HEK293 (cell line): ENCODE results near the gene CRMP1.

ENCODE experiments used
- CTCF ChIA-PET: fragments of 350-600 bp; formaldehyde crosslinking; extraction: SDS; loops from one replicate; lab custom pipeline; 2021; ENCODE audit warnings: antibody characterized with exemption; lab: Yijun Ruan, JAX
- POLR2A ChIA-PET: fragments of 300-600 bp; formaldehyde crosslinking; extraction: SDS; loops from one replicate; lab custom pipeline; 2020; ENCODE audit warnings: antibody characterized with exemption, inconsistent platforms; lab: Yijun Ruan, JAX
- H3K27ac ChIP-seq: fragments of 200-500 bp; sonication (Bioruptor generic); 2 replicates; pipeline ENCODE4 v1.5.1; 2014; ENCODE audit warnings: low read depth, low read length, control low read depth, inconsistent platforms; ENCODE audit errors: extremely low read depth
- H3K36me3 ChIP-seq, 2 experiments: fragments of 200-500 bp in 1 of 2; sonication (Bioruptor generic) in 1 of 2; 1 replicate in 1 of 2; 2 replicates in 1 of 2; pipeline ENCODE4 v1.5.1; 2014 to 2017; ENCODE audit warnings: inconsistent platforms in 2 of 2, low read length in 2 of 2; ENCODE audit not compliant: control insufficient read depth in 2 of 2, insufficient read depth in 1 of 2
- H3K4me1 ChIP-seq: fragments of 200-500 bp; sonication (Bioruptor generic); 2 replicates; pipeline ENCODE4 v1.5.1; 2014; ENCODE audit warnings: mild to moderate bottlenecking, low read length, inconsistent platforms; ENCODE audit not compliant: control insufficient read depth, insufficient read depth
- H3K4me3 ChIP-seq: 2 replicates; pipeline ENCODE4 v1.5.1; 2011; ENCODE audit warnings: low read depth, mild to moderate bottlenecking, control low read depth, low read length, moderate library complexity
- H3K9me3 ChIP-seq: fragments of 200-500 bp; sonication (Bioruptor generic); 2 replicates; pipeline ENCODE4 v1.5.1; 2014; ENCODE audit warnings: low read depth, low read length, inconsistent platforms; ENCODE audit not compliant: control insufficient read depth, insufficient read depth
- GFI1B ChIP-seq: fragments of 450-650 bp; formaldehyde crosslinking; IDR thresholded peaks from 2 replicates; pipeline ENCODE4 v1.5.1; 2016; ENCODE audit warnings: missing biosample characterization, missing genetic modification characterization
- IKZF3 ChIP-seq: fragments of 450-650 bp; IDR thresholded peaks from 2 replicates; pipeline ENCODE4 v1.5.0; 2018; ENCODE audit warnings: missing biosample characterization, mild to moderate bottlenecking, missing genetic modification characterization, moderate library complexity
- PRDM1 ChIP-seq: fragments of 450-650 bp; formaldehyde crosslinking; IDR thresholded peaks from 2 replicates; pipeline ENCODE4; 2016; ENCODE audit warnings: missing biosample characterization, missing genetic modification characterization
- PRDM10 ChIP-seq: fragments of 450-650 bp; formaldehyde crosslinking; IDR thresholded peaks from 2 replicates; pipeline ENCODE4 v1.5.1; 2016; ENCODE audit warnings: missing biosample characterization, missing genetic modification characterization
- REPIN1 ChIP-seq: fragments of 450-650 bp; formaldehyde crosslinking; IDR thresholded peaks from 2 replicates; pipeline ENCODE4 v1.5.1; 2017; ENCODE audit warnings: missing biosample characterization, missing genetic modification characterization, low read depth
- SP3 ChIP-seq: fragments of 450-650 bp; formaldehyde crosslinking; IDR thresholded peaks from 2 replicates; pipeline ENCODE4 v1.5.1; 2016; ENCODE audit warnings: missing biosample characterization, missing genetic modification characterization
- ZBTB7A ChIP-seq: fragments of 450-650 bp; formaldehyde crosslinking; IDR thresholded peaks from 2 replicates; pipeline ENCODE4 v1.5.1; 2016; ENCODE audit warnings: low read depth, missing biosample characterization, missing genetic modification characterization
- ZFHX2 ChIP-seq: fragments of 450-650 bp; formaldehyde crosslinking; conservative IDR thresholded peaks from 2 replicates; pipeline ENCODE4 v1.5.1; 2016; ENCODE audit warnings: missing biosample characterization, missing genetic modification characterization
- ZFP37 ChIP-seq: fragments of 450-650 bp; formaldehyde crosslinking; IDR thresholded peaks from 2 replicates; pipeline ENCODE4 v1.5.1; 2016; ENCODE audit warnings: missing biosample characterization, missing genetic modification characterization
- ZNF157 ChIP-seq: fragments of 450-650 bp; formaldehyde crosslinking; IDR thresholded peaks from 2 replicates; pipeline ENCODE4 v1.5.1; 2016; ENCODE audit warnings: missing biosample characterization, missing genetic modification characterization
- ZNF202 ChIP-seq: fragments of 450-650 bp; formaldehyde crosslinking; IDR thresholded peaks from 2 replicates; pipeline ENCODE4 v1.5.1; 2016; ENCODE audit warnings: missing biosample characterization, missing genetic modification characterization, borderline replicate concordance
- ZNF280D ChIP-seq: fragments of 450-650 bp; formaldehyde crosslinking; IDR thresholded peaks from 2 replicates; pipeline ENCODE4 v1.5.1; 2016; ENCODE audit warnings: missing biosample characterization, missing genetic modification characterization
- ZNF558 ChIP-seq: fragments of 450-650 bp; formaldehyde crosslinking; IDR thresholded peaks from 2 replicates; pipeline ENCODE4 v1.5.1; 2016; ENCODE audit warnings: missing biosample characterization, missing genetic modification characterization
- ZNF561 ChIP-seq: fragments of 450-650 bp; IDR thresholded peaks from 2 replicates; pipeline ENCODE4 v1.5.1; 2018; ENCODE audit warnings: missing biosample characterization, missing genetic modification characterization, borderline replicate concordance
- ZNF707 ChIP-seq: fragments of 450-650 bp; formaldehyde crosslinking; IDR thresholded peaks from 2 replicates; pipeline ENCODE4 v1.5.1; 2016; ENCODE audit warnings: missing biosample characterization, missing genetic modification characterization
- ZSCAN30 ChIP-seq: fragments of 450-650 bp; IDR thresholded peaks from 2 replicates; pipeline ENCODE4 v1.5.1; 2018; ENCODE audit warnings: missing biosample characterization, mild to moderate bottlenecking, missing genetic modification characterization, moderate library complexity
- TF ChIP-seq, protein P1 (sequence below): fragments of 450-650 bp; IDR thresholded peaks from 2 replicates; pipeline ENCODE4 v1.5.1; 2018; ENCODE audit warnings: missing biosample characterization, mild to moderate bottlenecking, missing genetic modification characterization
- TF ChIP-seq, protein P2 (sequence below): fragments of 450-650 bp; formaldehyde crosslinking; IDR thresholded peaks from 2 replicates; pipeline ENCODE4 v1.5.1; 2016; ENCODE audit warnings: missing biosample characterization, missing genetic modification characterization
- TF ChIP-seq, protein P3 (sequence below): fragments of 450-650 bp; formaldehyde crosslinking; IDR thresholded peaks from 2 replicates; pipeline ENCODE4 v1.5.1; 2016; ENCODE audit warnings: missing biosample characterization, missing genetic modification characterization

Gene CRMP1

DNA sequence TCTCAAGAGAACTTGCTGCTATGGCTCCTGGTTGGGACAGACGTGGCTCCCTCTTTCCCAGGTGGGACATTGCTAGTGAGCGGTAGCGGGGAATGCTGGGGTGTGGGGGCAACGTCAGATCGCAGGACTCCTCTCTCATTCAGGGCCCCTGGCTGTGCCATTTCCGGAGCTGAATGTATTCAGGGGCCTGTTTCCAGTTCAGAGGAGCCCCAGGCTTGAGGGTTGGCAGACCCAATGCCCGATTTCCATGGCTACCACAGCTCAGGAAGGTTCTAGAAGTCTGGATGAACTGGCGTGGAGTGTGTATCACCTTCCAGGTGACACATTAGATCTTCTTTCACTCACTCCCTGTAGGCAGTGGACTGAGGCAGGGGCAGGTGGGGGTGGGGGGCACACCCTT lies 26.2 kb upstream of the CRMP1 start:
- TF ChIP-seq, protein P1, sequence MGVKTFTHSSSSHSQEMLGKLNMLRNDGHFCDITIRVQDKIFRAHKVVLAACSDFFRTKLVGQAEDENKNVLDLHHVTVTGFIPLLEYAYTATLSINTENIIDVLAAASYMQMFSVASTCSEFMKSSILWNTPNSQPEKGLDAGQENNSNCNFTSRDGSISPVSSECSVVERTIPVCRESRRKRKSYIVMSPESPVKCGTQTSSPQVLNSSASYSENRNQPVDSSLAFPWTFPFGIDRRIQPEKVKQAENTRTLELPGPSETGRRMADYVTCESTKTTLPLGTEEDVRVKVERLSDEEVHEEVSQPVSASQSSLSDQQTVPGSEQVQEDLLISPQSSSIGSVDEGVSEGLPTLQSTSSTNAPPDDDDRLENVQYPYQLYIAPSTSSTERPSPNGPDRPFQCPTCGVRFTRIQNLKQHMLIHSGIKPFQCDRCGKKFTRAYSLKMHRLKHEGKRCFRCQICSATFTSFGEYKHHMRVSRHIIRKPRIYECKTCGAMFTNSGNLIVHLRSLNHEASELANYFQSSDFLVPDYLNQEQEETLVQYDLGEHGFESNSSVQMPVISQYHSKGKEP (tag by site-specific recombination) = no peak
- no peak for TF ChIP-seq ZNF202 (tag by site-specific recombination)
- no peak for TF ChIP-seq PRDM1 (tag by site-specific recombination)
- TF ChIP-seq ZNF561 (tag by site-specific recombination) = no peak
- no peak for TF ChIP-seq ZNF558 (tag by site-specific recombination)
- no peak for TF ChIP-seq ZFP37 (tag by site-specific recombination)
- TF ChIP-seq ZNF707 = no peak
- no peak for TF ChIP-seq PRDM10 (tag by site-specific recombination)
- TF ChIP-seq ZFHX2 (tag by site-specific recombination) = no peak
- TF ChIP-seq ZNF157 = no peak
- no peak for TF ChIP-seq ZBTB7A (tag by site-specific recombination)
- TF ChIP-seq, protein P2, sequence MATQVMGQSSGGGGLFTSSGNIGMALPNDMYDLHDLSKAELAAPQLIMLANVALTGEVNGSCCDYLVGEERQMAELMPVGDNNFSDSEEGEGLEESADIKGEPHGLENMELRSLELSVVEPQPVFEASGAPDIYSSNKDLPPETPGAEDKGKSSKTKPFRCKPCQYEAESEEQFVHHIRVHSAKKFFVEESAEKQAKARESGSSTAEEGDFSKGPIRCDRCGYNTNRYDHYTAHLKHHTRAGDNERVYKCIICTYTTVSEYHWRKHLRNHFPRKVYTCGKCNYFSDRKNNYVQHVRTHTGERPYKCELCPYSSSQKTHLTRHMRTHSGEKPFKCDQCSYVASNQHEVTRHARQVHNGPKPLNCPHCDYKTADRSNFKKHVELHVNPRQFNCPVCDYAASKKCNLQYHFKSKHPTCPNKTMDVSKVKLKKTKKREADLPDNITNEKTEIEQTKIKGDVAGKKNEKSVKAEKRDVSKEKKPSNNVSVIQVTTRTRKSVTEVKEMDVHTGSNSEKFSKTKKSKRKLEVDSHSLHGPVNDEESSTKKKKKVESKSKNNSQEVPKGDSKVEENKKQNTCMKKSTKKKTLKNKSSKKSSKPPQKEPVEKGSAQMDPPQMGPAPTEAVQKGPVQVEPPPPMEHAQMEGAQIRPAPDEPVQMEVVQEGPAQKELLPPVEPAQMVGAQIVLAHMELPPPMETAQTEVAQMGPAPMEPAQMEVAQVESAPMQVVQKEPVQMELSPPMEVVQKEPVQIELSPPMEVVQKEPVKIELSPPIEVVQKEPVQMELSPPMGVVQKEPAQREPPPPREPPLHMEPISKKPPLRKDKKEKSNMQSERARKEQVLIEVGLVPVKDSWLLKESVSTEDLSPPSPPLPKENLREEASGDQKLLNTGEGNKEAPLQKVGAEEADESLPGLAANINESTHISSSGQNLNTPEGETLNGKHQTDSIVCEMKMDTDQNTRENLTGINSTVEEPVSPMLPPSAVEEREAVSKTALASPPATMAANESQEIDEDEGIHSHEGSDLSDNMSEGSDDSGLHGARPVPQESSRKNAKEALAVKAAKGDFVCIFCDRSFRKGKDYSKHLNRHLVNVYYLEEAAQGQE (tag by site-specific recombination) = no peak
- TF ChIP-seq ZSCAN30 (tag by site-specific recombination) = no peak
- TF ChIP-seq GFI1B (tag by site-specific recombination) = no peak
- no peaks in the 10 kb centered on the region for H3K4me1 ChIP-seq
- H3K36me3 ChIP-seq = no peaks in the 10 kb centered on the region
- no peak overlapping the region for H3K27ac ChIP-seq
- ChIA-PET CTCF (no interaction called here), POLR2A (no interaction called here)
- no peak overlapping the region for H3K4me3 ChIP-seq
- H3K9me3 ChIP-seq = no peaks in the 10 kb centered on the region

GRCh38 chr4:5918331-5918985 lies 25.6 kb upstream of the CRMP1 start:
- H3K9me3 ChIP-seq = no peaks in the 10 kb centered on the region
- CTCF ChIA-PET = no interaction called here
- no peaks in the 10 kb centered on the region for H3K4me1 ChIP-seq
- H3K36me3 ChIP-seq = no peaks in the 10 kb centered on the region
- POLR2A ChIA-PET = no interaction called here
- no peak overlapping the region for H3K27ac ChIP-seq
- TF ChIP-seq REPIN1 (tag by site-specific recombination) (no peak), IKZF3 (tag by site-specific recombination) (no peak), ZNF280D (tag by site-specific recombination) (no peak), SP3 (tag by site-specific recombination) (no peak)
- TF ChIP-seq, protein P3, sequence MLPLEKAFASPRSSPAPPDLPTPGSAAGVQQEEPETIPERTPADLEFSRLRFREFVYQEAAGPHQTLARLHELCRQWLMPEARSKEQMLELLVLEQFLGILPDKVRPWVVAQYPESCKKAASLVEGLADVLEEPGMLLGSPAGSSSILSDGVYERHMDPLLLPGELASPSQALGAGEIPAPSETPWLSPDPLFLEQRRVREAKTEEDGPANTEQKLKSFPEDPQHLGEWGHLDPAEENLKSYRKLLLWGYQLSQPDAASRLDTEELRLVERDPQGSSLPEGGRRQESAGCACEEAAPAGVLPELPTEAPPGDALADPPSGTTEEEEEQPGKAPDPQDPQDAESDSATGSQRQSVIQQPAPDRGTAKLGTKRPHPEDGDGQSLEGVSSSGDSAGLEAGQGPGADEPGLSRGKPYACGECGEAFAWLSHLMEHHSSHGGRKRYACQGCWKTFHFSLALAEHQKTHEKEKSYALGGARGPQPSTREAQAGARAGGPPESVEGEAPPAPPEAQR (tag by site-specific recombination) = no peak
- TF ChIP-seq, all 188 proteins: peak for 0
- no peak overlapping the region for H3K4me3 ChIP-seq
